Lower leg skin (tissue), 3 donors: Measurements from ENCODE around the gene PATE3.

Experiments
- CTCF ChIP-seq, 3 donors: fragments of 450-650 bp; IDR thresholded peaks; one replicate each; pipeline ENCODE4 v1.5.1; 2016; ENCODE audit warnings: antibody characterized with exemption in 3 of 3, mild to moderate bottlenecking in 3 of 3, moderate library complexity in 2 of 3
- POLR2A ChIP-seq, 2 donors: fragments of 450-650 bp; IDR thresholded peaks; one replicate each; pipeline ENCODE4 v1.6.1; 2016 to 2017; ENCODE audit warnings: antibody characterized with exemption in 2 of 2, mild to moderate bottlenecking in 1 of 2, moderate library complexity in 1 of 2

- TF ChIP-seq CTCF (IDR thresholded peaks at IDR 0.05): no peak
- no peak for TF ChIP-seq POLR2A (IDR thresholded peaks at IDR 0.05)
These were observed 17.3 kb upstream of the PATE3 start for GRCh38 chr11:125770583-125770982.
